MCF 10A (cell line): ENCODE data around the gene FGD4. TPM values are rescaled to one million over a fixed set of nuclear protein-coding genes. Genes with fewer than 3 reads are reported as not detected.

Source experiments
- BruUV-seq: library from RNA; stranded (reverse); fragments of 400-500 nt; replicated peaks from 2 replicates; lab custom pipeline; 2021; lab: Mats Ljungman, UMichigan
- CTCF ChIA-PET: fragments of 300-600 bp; sonication (Branson Sonifier 250); formaldehyde crosslinking; extraction: SDS; loops from one replicate; lab custom pipeline; 2021; ENCODE audit warnings: antibody characterized with exemption, inconsistent platforms; lab: Yijun Ruan, JAX
- POLR2A ChIA-PET: fragments of 300-600, 350-650 bp; sonication (Branson Sonifier 250); formaldehyde crosslinking; extraction: SDS; loops from one replicate; lab custom pipeline; 2020; ENCODE audit warnings: antibody characterized with exemption, inconsistent platforms; lab: Yijun Ruan, JAX
- DNase-seq: peaks from one replicate; pipeline ENCODE4 v3.0.0-alpha.2; 2018; ENCODE audit not compliant: unreplicated experiment
- H3K27ac Mint-ChIP-seq: one replicate; pipeline ENCODE4 v1.8.0; 2022; ENCODE audit warnings: mild to moderate bottlenecking, low read depth, mixed read lengths; ENCODE audit not compliant: unreplicated experiment
- H3K27me3 Mint-ChIP-seq: one replicate; pipeline ENCODE4 v1.8.0; 2022; ENCODE audit warnings: mixed read lengths; ENCODE audit not compliant: insufficient read depth, unreplicated experiment
- H3K36me3 Mint-ChIP-seq: one replicate; pipeline ENCODE4 v1.8.0; 2022; ENCODE audit warnings: mild to moderate bottlenecking, moderate library complexity, mixed read lengths; ENCODE audit not compliant: insufficient read depth, unreplicated experiment
- H3K4me1 Mint-ChIP-seq: one replicate; pipeline ENCODE4 v1.8.0; 2022; ENCODE audit warnings: mixed read lengths; ENCODE audit not compliant: insufficient read depth, unreplicated experiment
- H3K4me3 Mint-ChIP-seq: one replicate; pipeline ENCODE4 v1.8.0; 2022; ENCODE audit warnings: mild to moderate bottlenecking, moderate library complexity, mixed read lengths; ENCODE audit not compliant: unreplicated experiment
- H3K9me3 Mint-ChIP-seq: one replicate; pipeline ENCODE4 v1.8.0; 2022; ENCODE audit warnings: mixed read lengths; ENCODE audit not compliant: unreplicated experiment
- CTCF ChIP-seq: fragments of 200-600 bp; IDR thresholded peaks from one replicate; pipeline ENCODE4 v1.8.0; 2022; ENCODE audit warnings: antibody characterized with exemption, mild to moderate bottlenecking; ENCODE audit not compliant: unreplicated experiment
- intact Hi-C: fragments of 100-400 bp; cut with micrococcal nuclease; formaldehyde crosslinking; loops from 2 replicates; pipeline ENCODE4 v1.14.1; 2022
- total RNA-seq: library from RNA; stranded (reverse); gene quantifications from 2 replicates; pipeline ENCODE4 v1.2.3, GENCODE V29; 2022

Gene FGD4
- total RNA-seq, 1 experiment from 2014 or later = 34.7 TPM

GRCh38 chr12:32379667-32380066 lies 19.7 kb upstream of the FGD4 start:
- no peak for DNase-seq
- Mint-ChIP-seq H3K4me3 (no peak overlapping the region), H3K36me3 (no peaks in the 10 kb centered on the region), H3K27me3 (no peaks in the 10 kb centered on the region), H3K4me1 (no peaks in the 10 kb centered on the region), H3K27ac (no peak overlapping the region), H3K9me3 (no peaks in the 10 kb centered on the region)
- intact Hi-C loops = no loop called here
- TF ChIP-seq CTCF = no peak
- ChIA-PET POLR2A (interaction anchor here (1.2 kb wide), 1 partner anchor 21 kb away, joined by 4 read pairs; no protein-coding TSS in a partner anchor), CTCF (no interaction called here)
- BruUV-seq = no TSS peak

- intact Hi-C loops = no loop called here
- no peak for DNase-seq
- Mint-ChIP-seq H3K4me1 (no peaks in the 10 kb centered on the region), H3K36me3 (no peaks in the 10 kb centered on the region), H3K9me3 (no peaks in the 10 kb centered on the region), H3K27me3 (no peaks in the 10 kb centered on the region), H3K27ac (no peak overlapping the region), H3K4me3 (no peak overlapping the region)
- BruUV-seq = no TSS peak
- CTCF ChIA-PET = interaction anchor here (0.7 kb wide), 1 partner anchor 297 kb away, joined by 3 read pairs; no protein-coding TSS in a partner anchor
- no peak for TF ChIP-seq CTCF
- POLR2A ChIA-PET = interaction anchor here (0.6 to 0.7 kb wide), 2 partner anchors 13 to 18 kb away, joined by 3 to 4 read pairs; no protein-coding TSS in a partner anchor
Observed at GRCh38 chr12:32382226-32382625, 17.1 kb upstream of the FGD4 start.

GRCh38 chr12:32390572-32391219 lies 8.7 kb upstream of the FGD4 start:
- H3K36me3 Mint-ChIP-seq = no peaks in the 10 kb centered on the region
- no peak overlapping the region for H3K4me3 Mint-ChIP-seq
- DNase-seq = no peak
- H3K9me3 Mint-ChIP-seq = no peaks in the 10 kb centered on the region
- TF ChIP-seq CTCF = no peak
- intact Hi-C loops = no loop called here
- no peak overlapping the region for H3K27ac Mint-ChIP-seq
- H3K4me1 Mint-ChIP-seq = no peaks in the 10 kb centered on the region
- BruUV-seq = no TSS peak
- CTCF ChIA-PET = no interaction called here
- H3K27me3 Mint-ChIP-seq = no peaks in the 10 kb centered on the region
- POLR2A ChIA-PET = interaction anchor here (0.7 to 0.8 kb wide), 2 partner anchors 12 to 59 kb away, joined by 3 to 4 read pairs; no protein-coding TSS in a partner anchor

GRCh38 chr12:32395026-32395425 lies 4.3 kb upstream of the FGD4 start:
- Mint-ChIP-seq H3K27me3 (no peaks in the 10 kb centered on the region), H3K9me3 (no peaks in the 10 kb centered on the region), H3K36me3 (no peaks in the 10 kb centered on the region), H3K4me1 (peaks cover 6% of the 10 kb centered on the region), H3K27ac (no peak overlapping the region), H3K4me3 (no peak overlapping the region)
- no TSS peak for BruUV-seq
- CTCF ChIA-PET = no interaction called here
- DNase-seq = no peak
- POLR2A ChIA-PET = interaction anchor here (0.7 kb wide), 1 partner anchor 12 kb away, joined by 4 read pairs; no protein-coding TSS in a partner anchor
- TF ChIP-seq CTCF = no peak
- intact Hi-C loops = no loop called here
